Thymus (tissue), 11 donors: Measurements from ENCODE around the gene DTNBP1. TPM values are rescaled to one million over a fixed set of nuclear protein-coding genes. Genes with fewer than 3 reads are reported as not detected.

ENCODE experiments used
- DNase-seq, 9 donors: peaks; one replicate each; pipeline ENCODE4 v3.0.0-alpha.2; 2013; ENCODE audit warnings: low spot score in 9 of 9, low read depth in 6 of 9, missing footprints in 1 of 9
- H3K27ac ChIP-seq, 2 donors: one replicate each; pipeline ENCODE4 v1.5.1; 2013; ENCODE audit warnings: control low read depth in 1 of 2, low read depth in 1 of 2, low read length in 1 of 2, mild to moderate bottlenecking in 1 of 2, moderate library complexity in 1 of 2
- H3K27me3 ChIP-seq, 2 donors: one replicate each; pipeline ENCODE4 v1.5.1; 2013; ENCODE audit warnings: low read length in 1 of 2; ENCODE audit not compliant: control insufficient read depth in 2 of 2, insufficient read depth in 1 of 2
- H3K36me3 ChIP-seq, 2 donors: one replicate each; pipeline ENCODE4 v1.5.1; 2013; ENCODE audit warnings: low read length in 1 of 2, mild to moderate bottlenecking in 1 of 2, moderate library complexity in 1 of 2; ENCODE audit not compliant: control insufficient read depth in 2 of 2, insufficient read depth in 2 of 2
- H3K4me1 ChIP-seq, 2 donors: one replicate each; pipeline ENCODE4 v1.5.1; 2013; ENCODE audit warnings: low read length in 2 of 2; ENCODE audit not compliant: control insufficient read depth in 2 of 2, insufficient read depth in 2 of 2
- H3K4me3 ChIP-seq, 2 donors: one replicate each; pipeline ENCODE4 v1.5.1; 2013; ENCODE audit warnings: low read length in 2 of 2, control low read depth in 1 of 2, mild to moderate bottlenecking in 1 of 2
- H3K9me3 ChIP-seq, 2 donors: one replicate each; pipeline ENCODE4 v1.5.1; 2013; ENCODE audit warnings: low read length in 1 of 2, mild to moderate bottlenecking in 1 of 2; ENCODE audit not compliant: control insufficient read depth in 2 of 2, insufficient read depth in 1 of 2
- WGBS: extraction: QIAGEN DNeasy Blood & Tissue Kit; methylation state at CpG from one replicate; pipeline ENCODE4 v1.1.7; 2013; 5-methylcytosine and 5-hydroxymethylcytosine counted together
- polyA plus RNA-seq: library from polyadenylated mRNA; stranded (reverse); fragments of 200-250 nt; gene quantifications from one replicate; pipeline ENCODE4 v1.2.3, GENCODE V29; 2013
- total RNA-seq: library from RNA; stranded (reverse); fragments of 120-200 nt; gene quantifications from one replicate; pipeline ENCODE4 v1.2.4, GENCODE V29; 2013
- donor health status: healthy.

Gene DTNBP1
- total and polyA plus RNA-seq, 2 donors = 8.0 to 29.7 TPM

DNA sequence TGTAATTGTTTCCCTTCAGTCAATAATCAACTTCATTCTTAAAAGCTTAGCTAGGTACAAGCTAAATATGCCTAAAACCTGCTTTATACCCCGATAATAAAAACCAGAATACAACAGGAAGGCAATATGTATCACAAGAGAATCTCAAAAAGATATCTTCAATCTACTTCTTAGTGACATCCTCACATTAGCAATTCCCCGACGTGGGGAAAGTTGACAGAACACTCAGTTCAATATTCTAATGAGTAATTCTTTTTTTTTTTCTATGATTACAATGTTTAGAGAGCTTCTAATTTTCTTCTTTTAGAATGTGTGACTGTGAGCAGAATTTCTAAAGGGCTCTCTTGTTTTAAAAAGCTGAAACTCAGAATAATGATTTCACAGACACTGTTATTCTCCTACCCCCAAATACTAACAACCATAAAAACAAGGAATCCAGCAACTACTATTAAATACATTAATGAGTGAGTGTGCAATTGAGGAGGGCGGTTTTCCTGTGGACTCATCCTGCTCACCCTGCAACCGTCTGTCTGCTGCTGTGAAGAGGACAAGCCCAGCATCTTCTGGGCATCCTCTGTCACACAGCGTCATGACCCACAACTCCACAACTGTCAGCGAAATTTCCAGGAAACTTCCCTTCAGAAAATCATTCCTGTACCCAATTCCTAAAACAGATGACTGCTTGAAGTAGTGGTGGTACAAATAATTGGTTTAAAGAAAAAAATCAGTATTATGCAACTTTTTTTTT lies 68.1 kb downstream of the DTNBP1 start:
- H3K27ac ChIP-seq = no peak overlapping the region
- H3K9me3 ChIP-seq = no peaks in the 10 kb centered on the region
- no peak overlapping the region for H3K4me3 ChIP-seq
- WGBS = 95% methylated on average over 7 of the region's 7 CpGs
- H3K36me3 ChIP-seq = peaks cover 0 to 3% of the 10 kb centered on the region in 2 donors
- H3K4me1 ChIP-seq = peaks cover 2% of the 10 kb centered on the region in 2 donors
- DNase-seq = no peak
- no peaks in the 10 kb centered on the region for H3K27me3 ChIP-seq

DNA sequence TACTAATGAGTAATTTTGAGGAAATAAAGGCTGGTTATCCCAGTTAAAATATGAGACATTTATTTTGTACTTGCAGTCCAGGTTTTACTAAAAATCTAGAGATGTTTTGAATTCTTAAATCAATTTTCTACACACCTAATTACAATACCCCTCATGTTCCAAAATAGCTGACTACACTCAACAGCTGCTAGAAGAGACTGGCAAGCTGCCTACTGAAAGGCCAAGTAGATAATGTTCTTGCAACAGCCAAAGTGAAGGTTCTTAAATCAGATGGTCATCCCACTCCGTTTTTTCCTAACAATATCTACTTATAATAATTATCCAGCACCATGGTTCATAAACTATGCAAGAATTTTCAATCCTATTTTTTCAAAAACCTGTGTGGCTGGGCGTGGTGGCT lies 69.0 kb downstream of the DTNBP1 start:
- Histone ChIP-seq H3K27ac (no peak overlapping the region), H3K36me3 (peaks cover 0 to 3% of the 10 kb centered on the region in 2 donors), H3K4me1 (peaks cover 2% of the 10 kb centered on the region in 2 donors), H3K4me3 (no peak overlapping the region), H3K9me3 (no peaks in the 10 kb centered on the region), H3K27me3 (no peaks in the 10 kb centered on the region)
- no peak for DNase-seq
- WGBS = 97% methylated on average over 2 of the region's 2 CpGs

DNA sequence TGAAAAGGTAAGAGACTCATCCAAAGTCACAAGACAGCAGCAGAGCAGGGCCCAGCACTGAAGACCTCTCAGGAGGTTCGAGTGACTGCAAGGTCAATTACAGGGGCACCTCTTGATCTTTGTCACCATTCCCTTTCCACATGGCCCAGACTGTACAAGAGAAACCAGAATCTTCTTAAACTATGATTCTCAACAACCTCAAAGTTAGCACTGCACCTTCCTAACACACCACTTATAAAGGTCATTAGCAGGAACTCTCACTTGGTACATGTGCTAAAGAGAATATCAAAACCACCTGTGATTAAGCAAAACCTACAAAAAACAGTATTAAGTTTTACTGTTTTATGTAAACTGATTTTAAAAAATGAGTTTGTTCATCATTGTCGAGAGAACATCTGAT lies 70.2 kb downstream of the DTNBP1 start:
- WGBS = 49% methylated on average over 2 of the region's 2 CpGs
- peaks cover 2% of the 10 kb centered on the region in 2 donors for H3K4me1 ChIP-seq
- H3K27me3 ChIP-seq = no peaks in the 10 kb centered on the region
- no peak overlapping the region for H3K4me3 ChIP-seq
- DNase-seq = no peak
- H3K9me3 ChIP-seq = no peaks in the 10 kb centered on the region
- H3K27ac ChIP-seq = no peak overlapping the region
- peaks cover 0 to 3% of the 10 kb centered on the region in 2 donors for H3K36me3 ChIP-seq

GRCh38 chr6:15588971-15589634 lies 73.7 kb downstream of the DTNBP1 start:
- no peaks in the 10 kb centered on the region for H3K9me3 ChIP-seq
- WGBS = 92% methylated on average over 3 of the region's 3 CpGs

DNA sequence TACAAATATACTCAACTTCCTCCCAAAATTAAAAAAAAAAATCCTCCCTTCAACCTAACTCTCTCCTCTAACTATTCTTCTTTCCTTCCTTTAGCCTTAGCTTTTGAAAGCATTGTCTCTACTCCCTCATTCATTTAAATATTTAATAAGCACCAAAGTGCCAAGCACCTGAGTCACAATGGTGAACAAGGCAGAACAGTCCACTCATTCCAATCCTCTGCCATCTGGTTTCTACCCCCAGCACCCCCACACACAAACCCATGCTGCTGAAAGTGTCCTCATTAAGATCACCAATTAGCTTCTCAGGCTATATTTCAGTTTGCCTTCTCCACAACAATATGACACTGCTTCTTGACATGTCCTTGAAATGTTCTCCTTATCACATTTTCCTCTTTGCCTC lies 76.3 kb downstream of the DTNBP1 start:
- no peaks in the 10 kb centered on the region for H3K27me3 ChIP-seq
- no peak overlapping the region for H3K4me3 ChIP-seq
- no peak overlapping the region for H3K27ac ChIP-seq
- H3K9me3 ChIP-seq = no peaks in the 10 kb centered on the region
- H3K36me3 ChIP-seq = no peaks in the 10 kb centered on the region
- H3K4me1 ChIP-seq = no peaks in the 10 kb centered on the region
- no peak for DNase-seq

More at GRCh38 chr6:15588971-15589634, 73.7 kb downstream of the DTNBP1 start:
- H3K4me3 ChIP-seq = no peak overlapping the region
- no peaks in the 10 kb centered on the region for H3K27me3 ChIP-seq
- no peaks in the 10 kb centered on the region for H3K36me3 ChIP-seq
- peaks cover 2% of the 10 kb centered on the region in 2 donors for H3K4me1 ChIP-seq
- no peak overlapping the region for H3K27ac ChIP-seq
- DNase-seq = no peak

DNA sequence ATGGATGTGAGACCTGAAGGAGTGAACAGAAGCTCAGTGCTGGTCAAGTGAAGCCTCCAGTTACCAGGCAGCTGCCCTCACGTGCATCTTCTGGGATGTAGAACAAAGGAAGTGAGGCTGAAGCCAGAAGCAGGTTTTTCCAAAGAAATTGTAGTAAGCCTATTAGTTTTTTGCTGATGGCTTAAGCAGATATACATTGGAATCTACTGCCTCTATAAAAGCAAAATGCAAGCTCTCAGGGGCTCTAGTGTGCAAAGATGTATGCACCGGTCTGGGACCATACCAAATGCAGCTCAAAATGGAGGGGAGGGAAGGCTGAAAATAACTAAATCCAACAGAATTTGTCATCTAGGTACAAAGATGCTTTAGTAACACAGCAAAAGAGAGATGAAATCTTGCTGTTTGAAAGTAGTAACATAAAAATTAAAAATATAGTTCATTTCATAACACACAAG lies 77.0 kb downstream of the DTNBP1 start:
- 97% methylated on average over 2 of the region's 2 CpGs for WGBS
- Histone ChIP-seq H3K27ac (no peak overlapping the region), H3K27me3 (no peaks in the 10 kb centered on the region), H3K4me1 (no peaks in the 10 kb centered on the region), H3K9me3 (no peaks in the 10 kb centered on the region), H3K36me3 (no peaks in the 10 kb centered on the region), H3K4me3 (no peak overlapping the region)
- DNase-seq = no peak

GRCh38 chr6:15582499-15582898 lies 80.3 kb downstream of the DTNBP1 start:
- no peak overlapping the region for H3K4me3 ChIP-seq
- H3K9me3 ChIP-seq = no peaks in the 10 kb centered on the region
- no peak for DNase-seq
- no peaks in the 10 kb centered on the region for H3K4me1 ChIP-seq
- H3K27ac ChIP-seq = no peak overlapping the region
- no peaks in the 10 kb centered on the region for H3K27me3 ChIP-seq
- WGBS = 95% methylated on average over 1 of the region's 1 CpG
- H3K36me3 ChIP-seq = no peaks in the 10 kb centered on the region

- WGBS = 99% methylated on average over 4 of the region's 4 CpGs
- H3K36me3 ChIP-seq = no peaks in the 10 kb centered on the region
- no peak for DNase-seq
- no peaks in the 10 kb centered on the region for H3K27me3 ChIP-seq
- H3K27ac ChIP-seq = no peak overlapping the region
- H3K4me1 ChIP-seq = no peaks in the 10 kb centered on the region
- no peaks in the 10 kb centered on the region for H3K9me3 ChIP-seq
- H3K4me3 ChIP-seq = no peak overlapping the region
These were observed 81.1 kb downstream of the DTNBP1 start for GRCh38 chr6:15581751-15582150.

DNA sequence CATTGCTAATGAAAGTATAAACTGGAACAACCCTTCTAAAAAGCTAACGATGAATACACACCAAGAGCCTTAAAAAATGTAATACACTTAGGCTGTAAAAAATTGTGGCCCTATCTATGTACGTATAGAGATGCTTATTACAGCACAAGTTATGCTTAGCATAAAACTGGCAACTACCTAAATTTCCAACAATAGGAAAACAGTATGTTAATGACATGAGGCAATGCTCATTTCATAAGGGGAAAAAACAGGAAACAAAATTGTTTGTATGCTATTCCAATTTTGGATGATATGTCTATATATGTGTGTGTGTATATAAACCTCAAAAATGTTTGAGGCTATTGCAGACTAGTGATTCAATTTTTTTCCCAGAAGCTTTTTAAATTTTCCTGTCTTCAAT lies 82.5 kb downstream of the DTNBP1 start:
- Histone ChIP-seq H3K27ac (no peak overlapping the region), H3K4me3 (no peak overlapping the region)
- 96% methylated on average over 2 of the region's 2 CpGs for WGBS

More for the DNA sequence above, 82.5 kb downstream of the DTNBP1 start:
- DNase-seq = no peak
- H3K36me3 ChIP-seq = no peaks in the 10 kb centered on the region
- H3K9me3 ChIP-seq = no peaks in the 10 kb centered on the region
- no peaks in the 10 kb centered on the region for H3K27me3 ChIP-seq
- H3K4me1 ChIP-seq = no peaks in the 10 kb centered on the region
